Astrocyte of the cerebellum (primary cell): Measurements from ENCODE around the gene LINC01488.

Experiments used
- DNase-seq: peaks from one replicate; pipeline ENCODE4 v3.0.0-alpha.2; 2011; ENCODE audit warnings: low read depth
- H3K4me3 ChIP-seq: 2 replicates; pipeline ENCODE4 v1.5.1; 2011; ENCODE audit warnings: mild to moderate bottlenecking, low read depth, low read length, moderate library complexity
- in situ Hi-C: cut with HindIII; loops from 2 replicates; pipeline ENCODE4 v1.10.0; 2017; ENCODE audit warnings: low sequenced_read_pairs
- TF ChIP-seq, protein P1 (sequence below): IDR thresholded peaks from 2 replicates; pipeline ENCODE4 v1.5.1; 2012; ENCODE audit warnings: low read length, low read depth, moderate library complexity, mild to moderate bottlenecking; ENCODE audit errors: missing control alignments

Gene LINC01488

GRCh38 chr11:69492201-69492991 lies 10.9 kb downstream of the LINC01488 start:
- no peak overlapping the region for H3K4me3 ChIP-seq
- TF ChIP-seq, protein P1, sequence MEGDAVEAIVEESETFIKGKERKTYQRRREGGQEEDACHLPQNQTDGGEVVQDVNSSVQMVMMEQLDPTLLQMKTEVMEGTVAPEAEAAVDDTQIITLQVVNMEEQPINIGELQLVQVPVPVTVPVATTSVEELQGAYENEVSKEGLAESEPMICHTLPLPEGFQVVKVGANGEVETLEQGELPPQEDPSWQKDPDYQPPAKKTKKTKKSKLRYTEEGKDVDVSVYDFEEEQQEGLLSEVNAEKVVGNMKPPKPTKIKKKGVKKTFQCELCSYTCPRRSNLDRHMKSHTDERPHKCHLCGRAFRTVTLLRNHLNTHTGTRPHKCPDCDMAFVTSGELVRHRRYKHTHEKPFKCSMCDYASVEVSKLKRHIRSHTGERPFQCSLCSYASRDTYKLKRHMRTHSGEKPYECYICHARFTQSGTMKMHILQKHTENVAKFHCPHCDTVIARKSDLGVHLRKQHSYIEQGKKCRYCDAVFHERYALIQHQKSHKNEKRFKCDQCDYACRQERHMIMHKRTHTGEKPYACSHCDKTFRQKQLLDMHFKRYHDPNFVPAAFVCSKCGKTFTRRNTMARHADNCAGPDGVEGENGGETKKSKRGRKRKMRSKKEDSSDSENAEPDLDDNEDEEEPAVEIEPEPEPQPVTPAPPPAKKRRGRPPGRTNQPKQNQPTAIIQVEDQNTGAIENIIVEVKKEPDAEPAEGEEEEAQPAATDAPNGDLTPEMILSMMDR: no peak
- in situ Hi-C loops: no loop called here
- DNase-seq: no peak

GRCh38 chr11:69493931-69494821 lies 12.7 kb downstream of the LINC01488 start:
- TF ChIP-seq, protein P1: no peak
- no peak for DNase-seq
- H3K4me3 ChIP-seq: no peak overlapping the region
- in situ Hi-C loops: no loop called here

GRCh38 chr11:69494851-69495250 lies 13.4 kb downstream of the LINC01488 start:
- TF ChIP-seq, protein P1: no peak
- in situ Hi-C loops: no loop called here
- no peak for DNase-seq
- no peak overlapping the region for H3K4me3 ChIP-seq

DNA sequence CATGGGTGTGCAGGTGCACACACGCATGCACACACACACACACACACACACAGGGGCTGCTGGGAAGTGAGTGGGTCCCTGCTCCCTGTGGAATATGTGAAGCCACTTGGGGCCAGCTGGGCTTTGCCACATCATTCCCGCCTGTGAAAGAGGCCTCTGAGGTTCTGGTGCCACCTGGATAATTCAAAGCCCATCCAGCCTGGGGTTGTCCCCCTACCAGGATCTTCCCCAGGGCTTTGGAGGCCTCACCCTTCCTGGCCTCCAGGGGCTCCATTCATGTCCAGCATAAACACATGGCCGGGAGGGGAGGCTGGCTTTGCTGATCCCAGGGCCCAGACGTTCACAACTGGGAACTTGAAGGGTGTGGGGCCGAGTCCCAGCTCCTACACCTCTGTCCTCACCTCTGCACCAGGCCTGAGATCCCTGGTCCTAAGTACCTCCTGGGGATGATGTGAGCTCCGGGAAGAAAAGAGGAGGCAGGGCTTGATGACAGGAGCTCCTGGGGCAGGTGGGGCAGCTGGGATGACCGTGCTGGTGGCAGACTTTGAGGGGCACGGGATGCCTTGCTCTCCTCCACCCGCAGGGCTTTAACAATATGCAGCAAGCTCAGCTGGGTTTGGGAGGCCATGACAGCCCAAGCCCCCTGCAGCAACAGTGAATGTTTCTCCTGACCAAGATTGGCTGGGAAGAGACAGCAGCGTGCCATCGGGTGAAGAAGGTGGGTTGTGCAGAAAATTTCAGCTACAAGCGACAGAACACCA lies 14.2 kb downstream of the LINC01488 start:
- DNase-seq: no peak
- in situ Hi-C loops: no loop called here
- no peak overlapping the region for H3K4me3 ChIP-seq
- TF ChIP-seq, protein P1: no peak

DNA sequence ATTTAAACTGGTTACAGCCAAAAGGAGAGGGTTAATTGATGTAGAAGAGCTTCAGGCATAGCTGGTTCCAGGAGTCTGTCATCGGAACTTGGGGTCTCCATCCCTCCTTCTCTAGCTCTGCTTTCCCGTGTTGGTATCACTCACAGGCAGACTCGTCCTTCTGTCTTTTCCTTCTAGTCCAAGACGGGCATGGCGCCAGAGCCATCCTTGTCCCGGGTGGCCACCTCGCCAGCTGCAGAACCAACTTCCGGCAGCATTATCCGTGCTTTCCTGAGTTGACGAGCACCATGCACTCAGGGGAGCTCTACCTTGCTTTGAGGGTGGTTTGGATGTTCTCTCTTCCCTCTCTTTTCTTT lies 14.7 kb downstream of the LINC01488 start:
- in situ Hi-C loops: no loop called here

More for the DNA sequence above, 14.7 kb downstream of the LINC01488 start:
- DNase-seq: no peak
- TF ChIP-seq, protein P1: no peak
- no peak overlapping the region for H3K4me3 ChIP-seq
